DND-41 (cell line): ENCODE data around the gene COL20A1.

Experiments used
- ATAC-seq: fragments of 200-7000 bp; cut with Tn5 transposase; 3 replicates; pipeline ENCODE4 v1.9.1; 2021; ENCODE audit warnings: low read depth; ENCODE audit not compliant: insufficient read depth
- DNase-seq: peaks from one replicate; pipeline ENCODE4 v3.0.0-alpha.2; 2020
- H2AFZ ChIP-seq: 2 replicates; pipeline ENCODE4 v1.6.0; 2012; ENCODE audit warnings: low read depth, low read length
- H3K27ac ChIP-seq: 2 replicates; pipeline ENCODE4 v1.5.1; 2012; ENCODE audit warnings: low read length, inconsistent platforms
- H3K27me3 ChIP-seq: fragments of 200-600 bp; sonication (generic); 2 replicates; pipeline ENCODE4 v1.6.0; 2012; ENCODE audit warnings: low read length, mild to moderate bottlenecking, inconsistent platforms; ENCODE audit not compliant: insufficient read depth, poor library complexity
- H3K36me3 ChIP-seq: 2 replicates; pipeline ENCODE4 v1.5.1; 2012; ENCODE audit warnings: low read length, inconsistent platforms; ENCODE audit not compliant: insufficient read depth
- H3K4me1 ChIP-seq: 2 replicates; pipeline ENCODE4 v1.5.1; 2012; ENCODE audit warnings: mild to moderate bottlenecking, low read length; ENCODE audit not compliant: insufficient read depth
- H3K4me2 ChIP-seq: 2 replicates; pipeline ENCODE4 v1.6.0; 2012; ENCODE audit warnings: mild to moderate bottlenecking, moderate library complexity, low read length, inconsistent platforms; ENCODE audit not compliant: insufficient read depth
- H3K4me3 ChIP-seq, 2 experiments: fragments of 200-600 bp in 1 of 2; shearing (Covaris generic) in 1 of 2; 2 replicates each; pipeline ENCODE4 v1.5.1; 2012 to 2016; ENCODE audit warnings: inconsistent platforms in 2 of 2, low read length in 2 of 2, mild to moderate bottlenecking in 2 of 2, low read depth in 1 of 2, moderate library complexity in 1 of 2
- H3K79me2 ChIP-seq: 2 replicates; pipeline ENCODE4 v1.6.0; 2012; ENCODE audit warnings: low read length, inconsistent platforms; ENCODE audit not compliant: insufficient read depth
- H3K9ac ChIP-seq: 2 replicates; pipeline ENCODE4 v1.6.0; 2012; ENCODE audit warnings: low read depth, mild to moderate bottlenecking, inconsistent platforms, low read length, moderate library complexity
- H3K9me3 ChIP-seq: 2 replicates; pipeline ENCODE4 v1.5.1; 2012; ENCODE audit warnings: low read length, moderate library complexity, mild to moderate bottlenecking, inconsistent platforms; ENCODE audit not compliant: insufficient read depth, severe bottlenecking
- H4K20me1 ChIP-seq: 2 replicates; pipeline ENCODE4 v1.6.0; 2012; ENCODE audit warnings: low read length; ENCODE audit not compliant: insufficient read depth
- CTCF ChIP-seq: IDR thresholded peaks from 2 replicates; pipeline ENCODE4 v1.5.1; 2012; ENCODE audit warnings: borderline replicate concordance, low read length, moderate library complexity, mild to moderate bottlenecking; ENCODE audit not compliant: poor library complexity, severe bottlenecking; ENCODE audit errors: extremely low read depth
- EZH2 ChIP-seq: IDR thresholded peaks from 3 replicates; pipeline ENCODE4 v1.6.1; 2012; ENCODE audit warnings: borderline replicate concordance, low read depth, mild to moderate bottlenecking, moderate library complexity, low read length, inconsistent platforms; ENCODE audit not compliant: severe bottlenecking

COL20A1 gene

GRCh38 chr20:63319164-63320040 is 26.4 kb downstream of the COL20A1 start:
- Histone ChIP-seq H3K36me3 (no peaks in the 10 kb centered on the region), H3K4me2 (no peak overlapping the region), H3K4me1 (no peaks in the 10 kb centered on the region), H3K9me3 (no peaks in the 10 kb centered on the region), H3K4me3 (no peak overlapping the region), H3K27me3 (no peaks in the 10 kb centered on the region), H2AFZ (no peak overlapping the region), H3K27ac (no peak overlapping the region), H3K79me2 (no peaks in the 10 kb centered on the region), H3K9ac (no peak overlapping the region), H4K20me1 (peaks cover 11% of the 10 kb centered on the region; the same call in 1 of the 2 replicates)
- DNase-seq (no peak), ATAC-seq (no peak)
- no peak for TF ChIP-seq EZH2
- no peak for TF ChIP-seq CTCF

GRCh38 chr20:63320041-63320511 is 27.1 kb downstream of the COL20A1 start:
- Histone ChIP-seq H4K20me1 (peaks cover 8% of the 10 kb centered on the region; the same call in 1 of the 2 replicates), H3K4me3 (no peak overlapping the region), H3K36me3 (no peaks in the 10 kb centered on the region), H3K9me3 (no peaks in the 10 kb centered on the region), H2AFZ (no peak overlapping the region), H3K27me3 (no peaks in the 10 kb centered on the region), H3K27ac (no peak overlapping the region), H3K4me1 (no peaks in the 10 kb centered on the region), H3K79me2 (no peaks in the 10 kb centered on the region), H3K9ac (no peak overlapping the region), H3K4me2 (no peak overlapping the region)
- no peak for ATAC-seq
- TF ChIP-seq EZH2 (no peak), CTCF (no peak)
- no peak for DNase-seq

GRCh38 chr20:63320616-63321147 is 27.7 kb downstream of the COL20A1 start:
- ATAC-seq (no peak), DNase-seq (no peak)
- TF ChIP-seq EZH2 (no peak), CTCF (no peak)
- Histone ChIP-seq H3K27me3 (no peaks in the 10 kb centered on the region), H2AFZ (no peak overlapping the region), H3K4me2 (no peak overlapping the region), H3K79me2 (no peaks in the 10 kb centered on the region), H3K36me3 (no peaks in the 10 kb centered on the region), H3K9ac (no peak overlapping the region), H3K9me3 (no peaks in the 10 kb centered on the region), H3K27ac (no peak overlapping the region), H4K20me1 (peaks cover 8% of the 10 kb centered on the region), H3K4me3 (no peak overlapping the region), H3K4me1 (no peaks in the 10 kb centered on the region)
